Mesenchymal stem cell (in vitro differentiated cells and primary cell): ENCODE data around the gene OR6C2.

Source experiments
- DNase-seq: peaks from one replicate; pipeline ENCODE4 v3.0.0-alpha.2; 2013
- H2AFZ ChIP-seq: one replicate; pipeline ENCODE4 v1.6.1; 2013; ENCODE audit warnings: low read depth, mild to moderate bottlenecking, control low read depth, inconsistent platforms, low read length, moderate library complexity
- H2AK5ac ChIP-seq: 2 replicates; pipeline ENCODE4 v1.6.1; 2013; ENCODE audit warnings: low read length, moderate library complexity, mild to moderate bottlenecking, inconsistent platforms; ENCODE audit not compliant: severe bottlenecking
- H2BK120ac ChIP-seq: one replicate; pipeline ENCODE4 v1.6.1; 2013; ENCODE audit warnings: low read depth, mild to moderate bottlenecking, inconsistent platforms, low read length, moderate library complexity
- H2BK12ac ChIP-seq, 2 experiments: one replicate each; pipeline ENCODE4 v1.6.1; 2013; ENCODE audit warnings: inconsistent platforms in 2 of 2, low read length in 2 of 2, mild to moderate bottlenecking in 2 of 2, moderate library complexity in 2 of 2, control low read depth in 1 of 2
- H2BK15ac ChIP-seq: one replicate; pipeline ENCODE4 v1.6.1; 2013; ENCODE audit warnings: mild to moderate bottlenecking, low read depth, inconsistent platforms; ENCODE audit not compliant: poor library complexity, severe bottlenecking
- H2BK5ac ChIP-seq: 2 replicates; pipeline ENCODE4 v1.6.1; 2013; ENCODE audit warnings: low read depth, mild to moderate bottlenecking, low read length, control low read depth, inconsistent platforms; ENCODE audit not compliant: poor library complexity, severe bottlenecking
- H3K14ac ChIP-seq, 2 experiments: one replicate each; pipeline ENCODE4 v1.6.1; 2013; ENCODE audit warnings: inconsistent platforms in 2 of 2, low read length in 2 of 2, control low read depth in 1 of 2, mild to moderate bottlenecking in 1 of 2, moderate library complexity in 1 of 2
- H3K18ac ChIP-seq, 2 experiments: one replicate each; pipeline ENCODE4 v1.6.1; 2013; ENCODE audit warnings: inconsistent platforms in 2 of 2, low read length in 2 of 2, control low read depth in 1 of 2, low read depth in 1 of 2, mild to moderate bottlenecking in 1 of 2
- H3K23ac ChIP-seq, 2 experiments: one replicate each; pipeline ENCODE4 v1.6.1; 2013; ENCODE audit warnings: inconsistent platforms in 2 of 2, low read length in 2 of 2, mild to moderate bottlenecking in 2 of 2, moderate library complexity in 2 of 2, control low read depth in 1 of 2
- H3K27ac ChIP-seq: 2 replicates; pipeline ENCODE4 v1.5.1; 2013; ENCODE audit warnings: mild to moderate bottlenecking, moderate library complexity, low read length, control low read depth, inconsistent platforms; ENCODE audit not compliant: poor library complexity, severe bottlenecking
- H3K27me3 ChIP-seq, 2 experiments: 2 replicates each; pipeline versions ENCODE4 v1.6.1 to v1.7.0; 2013; ENCODE audit warnings: low read length in 2 of 2, mild to moderate bottlenecking in 2 of 2, moderate library complexity in 2 of 2, control low read depth in 1 of 2, inconsistent platforms in 1 of 2; ENCODE audit not compliant: control insufficient read depth in 1 of 2, insufficient read depth in 1 of 2
- H3K36me3 ChIP-seq, 2 experiments: 2 replicates each; pipeline versions ENCODE4 v1.6.1 to v1.7.0; 2013; ENCODE audit warnings: low read length in 2 of 2, control low read depth in 1 of 2, inconsistent platforms in 1 of 2, low read depth in 1 of 2, mild to moderate bottlenecking in 1 of 2; ENCODE audit not compliant: insufficient read depth in 2 of 2, control insufficient read depth in 1 of 2
- H3K4ac ChIP-seq, 2 experiments: one replicate each; pipeline ENCODE4 v1.6.1; 2013; ENCODE audit warnings: inconsistent platforms in 2 of 2, low read length in 2 of 2, mild to moderate bottlenecking in 2 of 2, moderate library complexity in 2 of 2, control low read depth in 1 of 2, low read depth in 1 of 2
- H3K4me1 ChIP-seq: 2 replicates; pipeline ENCODE4 v1.6.1; 2013; ENCODE audit warnings: low read depth, low read length, control low read depth; ENCODE audit not compliant: control insufficient read depth, insufficient read depth
- H3K4me2 ChIP-seq: 2 replicates; pipeline ENCODE4 v1.6.1; 2013; ENCODE audit warnings: low read length, mild to moderate bottlenecking, inconsistent platforms; ENCODE audit not compliant: poor library complexity, severe bottlenecking
- H3K4me3 ChIP-seq, 2 experiments: 2 replicates each; pipeline versions ENCODE4 v1.5.1 to v1.7.0; 2013; ENCODE audit warnings: low read length in 2 of 2, mild to moderate bottlenecking in 2 of 2, control low read depth in 1 of 2, low read depth in 1 of 2; ENCODE audit not compliant: insufficient read depth in 1 of 2
- H3K79me1 ChIP-seq: replicated peaks from 2 replicates; pipeline ENCODE4 v1.6.1; 2013; ENCODE audit warnings: mild to moderate bottlenecking, control low read depth, low read length, inconsistent platforms; ENCODE audit not compliant: poor library complexity, severe bottlenecking
- H3K9ac ChIP-seq: 2 replicates; pipeline ENCODE4 v1.7.0; 2013; ENCODE audit warnings: mild to moderate bottlenecking, low read length, moderate library complexity
- H3K9me3 ChIP-seq: 2 replicates; pipeline ENCODE4 v1.7.0; 2013; ENCODE audit warnings: mild to moderate bottlenecking, low read length; ENCODE audit not compliant: control insufficient read depth
- H4K8ac ChIP-seq: one replicate; pipeline ENCODE4 v1.6.1; 2013; ENCODE audit warnings: inconsistent platforms, mild to moderate bottlenecking, low read length, moderate library complexity
- H4K91ac ChIP-seq: one replicate; pipeline ENCODE4 v1.6.1; 2013; ENCODE audit warnings: mild to moderate bottlenecking, low read length, inconsistent platforms
- WGBS: methylation state at CpG from one replicate; pipeline ENCODE4 v1.1.7; 2013; ENCODE audit warnings: mixed read lengths; 5-methylcytosine and 5-hydroxymethylcytosine counted together

OR6C2 gene

DNA sequence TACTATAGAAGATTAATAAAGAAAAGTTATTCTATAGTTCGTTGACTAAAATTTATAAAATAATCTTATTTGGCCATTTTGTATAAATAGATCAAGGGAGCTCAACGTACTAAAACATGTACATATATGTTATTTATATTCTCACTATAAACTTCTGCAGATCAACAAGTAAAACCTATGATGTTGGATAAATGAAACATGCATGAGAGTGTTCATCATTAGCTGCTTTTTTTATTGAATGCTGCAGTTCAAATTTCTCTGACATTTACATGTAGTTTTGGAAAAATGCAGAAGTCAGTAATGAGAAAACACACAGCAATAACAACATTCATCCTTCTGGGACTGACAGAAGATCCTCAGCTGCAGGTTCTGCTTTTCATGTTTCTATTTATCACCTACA is 48.2 kb downstream of the OR6C2 start, which contains the start of gene OR6C68:
TSS of gene OR6C68 (plus strand) at position 301 of the 400 bp plus-strand sequence. CDS start at position 301, 0 bp downstream.
- no peak within 1 kb of the TSS for H3K9ac ChIP-seq
- H3K36me3 ChIP-seq, result no peaks in the 10 kb centered on the region
- no peaks in the 10 kb centered on the region for H3K9me3 ChIP-seq
- no peak within 1 kb of the TSS for H3K4me2 ChIP-seq
- H3K14ac ChIP-seq, result no peak within 1 kb of the TSS
- H3K27me3 ChIP-seq, result no peaks in the 10 kb centered on the region
- H2BK15ac ChIP-seq, result no peak within 1 kb of the TSS
- H3K27ac ChIP-seq, result no peak within 1 kb of the TSS
- no peak within 1 kb of the TSS for H2BK120ac ChIP-seq
- H3K4me3 ChIP-seq, result no peak within 1 kb of the TSS
- H3K4ac ChIP-seq, result no peak within 1 kb of the TSS
- no peak within 1 kb of the TSS for H2BK12ac ChIP-seq
- no peak within 1 kb of the TSS for H2AK5ac ChIP-seq
- no peak within 1 kb of the TSS for H2BK5ac ChIP-seq
- no peak within 1 kb of the TSS for H3K18ac ChIP-seq
- no peaks in the 10 kb centered on the region for H3K4me1 ChIP-seq
- no peak within 1 kb of the TSS for H3K23ac ChIP-seq
- H4K8ac ChIP-seq, result no peak within 1 kb of the TSS
- WGBS, result no CpG with 5 or more reads among the region's 2 CpGs
- no peak within 1 kb of the TSS for H2AFZ ChIP-seq
- DNase-seq, result no peak
- H3K79me1 ChIP-seq, result no peaks in the 10 kb centered on the region
- H4K91ac ChIP-seq, result no peak within 1 kb of the TSS

DNA sequence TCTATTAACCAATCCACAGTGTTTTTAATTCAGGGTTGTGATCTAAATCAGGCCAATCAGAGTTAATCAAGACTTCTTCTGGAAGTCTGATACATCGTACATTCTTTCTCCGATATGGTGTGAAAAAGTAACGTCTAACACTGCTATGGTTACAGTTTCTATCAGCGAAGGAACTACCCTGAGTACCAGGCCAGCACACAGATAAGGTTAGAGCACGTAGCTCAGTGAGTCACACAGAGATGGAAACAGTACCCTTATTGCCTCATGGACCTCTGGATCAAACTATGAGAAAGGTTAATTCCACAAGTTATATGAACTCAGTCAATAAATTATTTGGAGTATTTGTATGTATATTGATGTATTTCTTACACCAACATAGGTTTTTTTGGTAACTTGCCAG is 51.6 kb downstream of the OR6C2 start:
- Histone ChIP-seq H2AK5ac (no peak overlapping the region), H2BK5ac (no peak overlapping the region), H2BK120ac (no peak overlapping the region), H2AFZ (no peak overlapping the region), H3K27me3 (no peaks in the 10 kb centered on the region), H3K27ac (no peak overlapping the region), H2BK15ac (no peak overlapping the region), H4K8ac (no peak overlapping the region), H3K4me3 (no peak overlapping the region), H3K4ac (no peak overlapping the region), H3K36me3 (no peaks in the 10 kb centered on the region), H2BK12ac (no peak overlapping the region), H3K9me3 (no peaks in the 10 kb centered on the region), H3K23ac (no peak overlapping the region), H4K91ac (no peak overlapping the region), H3K18ac (no peak overlapping the region), H3K9ac (no peak overlapping the region), H3K4me2 (no peak overlapping the region), H3K4me1 (no peaks in the 10 kb centered on the region), H3K14ac (no peak overlapping the region), H3K79me1 (no peaks in the 10 kb centered on the region)
- 77% methylated on average over 5 of the region's 5 CpGs for WGBS
- no peak for DNase-seq

DNA sequence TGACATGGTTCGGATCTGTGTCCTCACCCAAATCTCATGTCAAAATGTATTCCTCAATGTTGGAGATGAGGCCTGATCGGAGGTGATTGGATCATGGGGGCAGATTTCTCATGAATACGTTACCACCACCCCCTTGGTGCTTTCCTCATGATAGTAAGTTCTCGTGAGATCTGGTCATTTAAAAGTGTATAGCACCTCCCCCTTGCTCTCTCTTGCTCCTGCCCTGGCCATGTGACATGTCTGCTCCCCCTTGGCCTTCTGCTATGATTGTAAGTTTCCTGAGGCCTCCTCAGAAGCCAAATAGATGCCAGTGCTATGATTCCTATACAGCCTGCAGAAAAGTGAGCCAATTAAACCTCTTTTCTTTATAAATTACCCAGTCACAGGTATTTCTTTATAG is 55.4 kb downstream of the OR6C2 start:
- Histone ChIP-seq H4K8ac (no peak overlapping the region), H3K18ac (no peak overlapping the region), H2BK5ac (no peak overlapping the region), H2BK120ac (no peak overlapping the region), H3K14ac (no peak overlapping the region), H3K23ac (no peak overlapping the region), H3K36me3 (no peaks in the 10 kb centered on the region), H2BK12ac (no peak overlapping the region), H2BK15ac (no peak overlapping the region), H3K9me3 (no peaks in the 10 kb centered on the region), H3K27me3 (no peaks in the 10 kb centered on the region), H2AFZ (no peak overlapping the region), H3K27ac (no peak overlapping the region), H3K79me1 (no peaks in the 10 kb centered on the region), H2AK5ac (no peak overlapping the region), H3K9ac (no peak overlapping the region), H4K91ac (no peak overlapping the region), H3K4me1 (no peaks in the 10 kb centered on the region), H3K4me3 (no peak overlapping the region), H3K4me2 (no peak overlapping the region), H3K4ac (no peak overlapping the region)
- 68% methylated on average over 4 of the region's 4 CpGs for WGBS
- DNase-seq, result no peak

DNA sequence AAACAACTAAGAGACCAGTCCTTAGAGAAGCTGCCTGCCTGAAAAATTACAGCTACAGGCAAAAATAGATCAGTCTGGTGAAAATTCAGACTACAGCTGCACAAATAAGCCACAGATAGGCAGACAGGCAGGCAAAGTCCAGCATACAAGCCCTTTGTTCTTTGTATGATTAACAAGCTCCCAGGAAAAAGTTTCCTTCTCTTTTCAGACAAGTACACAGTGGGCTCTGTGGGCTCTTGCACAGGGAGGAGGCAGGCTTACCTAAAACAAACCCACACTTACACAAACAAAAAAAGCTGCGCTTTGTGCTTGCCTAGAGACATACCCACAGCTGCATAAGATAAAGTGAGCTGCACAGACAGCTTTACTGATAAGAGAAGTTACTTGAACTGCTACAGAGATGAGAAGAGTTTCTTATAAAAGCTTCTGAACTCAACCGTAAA is 56.0 kb downstream of the OR6C2 start:
- no peak overlapping the region for H2BK15ac ChIP-seq
- no peaks in the 10 kb centered on the region for H3K79me1 ChIP-seq
- H3K4me2 ChIP-seq, result no peak overlapping the region
- H3K27ac ChIP-seq, result no peak overlapping the region
- no peak overlapping the region for H2AK5ac ChIP-seq
- no peak overlapping the region for H3K23ac ChIP-seq
- H3K9ac ChIP-seq, result no peak overlapping the region
- no peak overlapping the region for H2BK5ac ChIP-seq
- no peaks in the 10 kb centered on the region for H3K9me3 ChIP-seq
- no peak overlapping the region for H3K14ac ChIP-seq
- no peak overlapping the region for H2BK12ac ChIP-seq
- no peak overlapping the region for H3K18ac ChIP-seq
- H3K36me3 ChIP-seq, result no peaks in the 10 kb centered on the region
- DNase-seq, result no peak
- no peaks in the 10 kb centered on the region for H3K4me1 ChIP-seq
- no peak overlapping the region for H2AFZ ChIP-seq
- no peaks in the 10 kb centered on the region for H3K27me3 ChIP-seq
- H2BK120ac ChIP-seq, result no peak overlapping the region
- no peak overlapping the region for H4K8ac ChIP-seq
- H3K4me3 ChIP-seq, result no peak overlapping the region
- 72% methylated on average over 2 of the region's 2 CpGs for WGBS
- no peak overlapping the region for H4K91ac ChIP-seq
- no peak overlapping the region for H3K4ac ChIP-seq
